ENCODE results near the gene CSAD. TPM values are rescaled to one million over a fixed set of nuclear protein-coding genes. Genes with fewer than 3 reads are reported as not detected.

Gene CSAD
- total and polyA plus RNA-seq, 2 of the 13 experiments (the other 11 are each of a cell fraction or from before 2014, with no cell fraction given), result 7.2 to 23.5 TPM

DNA sequence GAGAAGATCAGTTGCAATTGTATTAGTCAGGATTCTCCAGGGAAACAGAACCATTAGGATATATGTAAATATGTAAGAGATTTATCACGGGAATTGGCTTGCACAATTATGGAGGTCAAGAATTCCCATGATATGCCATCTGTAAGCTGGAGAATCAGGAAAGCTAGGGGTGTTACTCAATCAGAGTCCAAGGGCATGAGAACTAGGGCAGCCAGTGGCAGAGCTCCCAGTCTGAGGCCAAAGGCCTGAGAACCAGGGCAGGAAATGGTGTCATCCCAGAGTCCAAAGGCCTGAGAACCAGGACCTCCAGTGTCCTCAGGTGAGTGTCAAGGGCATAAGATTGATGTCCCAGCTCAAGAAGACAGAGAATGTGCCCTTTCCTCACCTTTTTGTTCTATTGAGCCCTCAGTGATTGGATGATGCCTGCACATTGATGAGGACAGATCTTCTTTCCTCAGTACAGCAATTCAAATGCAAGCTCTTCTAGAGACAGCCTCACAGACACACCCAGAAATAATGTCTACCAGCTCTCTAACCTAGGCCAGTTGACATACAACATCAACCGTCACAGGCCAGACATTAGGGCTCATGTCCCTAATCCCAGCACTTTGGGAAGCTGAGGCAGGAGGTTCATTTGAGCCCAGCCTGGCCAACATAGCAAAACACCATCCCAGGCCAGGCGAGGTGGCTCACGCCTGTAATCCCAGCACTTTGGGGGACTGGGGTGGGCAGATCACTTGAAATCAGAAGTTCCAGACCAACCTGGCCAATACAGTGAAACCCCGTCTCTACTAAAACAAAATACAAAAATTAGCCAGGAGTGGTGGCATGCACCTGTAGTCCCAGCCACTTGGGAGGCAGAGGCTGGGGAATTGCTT is 35.1 kb downstream of the CSAD start (continued):
- TF ChIP-seq REST (IDR thresholded peaks at IDR 0.05; ENCODE audit: borderline replicate concordance in 1 of 2, low read depth in 1 of 2, low read length in 2 of 2) (peak in 1 of 2 experiments; percentile 36; a peak in 1 of 4 replicates), ZFAT (CRISPR knock-in tag; conservative IDR thresholded peaks at IDR 0.05) (no peak), ZNF510 (CRISPR knock-in tag; IDR thresholded peaks at IDR 0.05; ENCODE audit: low read depth) (no peak), ZSCAN31 (CRISPR knock-in tag; IDR thresholded peaks at IDR 0.05; ENCODE audit: low read depth) (no peak), TAF1 (CRISPR knock-in tag; IDR thresholded peaks at IDR 0.05) (no peak), SALL1 (CRISPR knock-in tag; IDR thresholded peaks at IDR 0.05) (peak; percentile 88), KDM1A (CRISPR knock-in tag; IDR thresholded peaks at IDR 0.05) (peak; percentile 43; the same call in 1 of the 2 replicates), ZNF432 (CRISPR knock-in tag; IDR thresholded peaks at IDR 0.05; ENCODE audit: borderline replicate concordance) (no peak), SMC3 (IDR thresholded peaks at IDR 0.05; ENCODE audit: low read length) (0 out of 2 replicates have a peak, but pooled peaks have one; percentile 9)
- TF ChIP-seq, protein P1, sequence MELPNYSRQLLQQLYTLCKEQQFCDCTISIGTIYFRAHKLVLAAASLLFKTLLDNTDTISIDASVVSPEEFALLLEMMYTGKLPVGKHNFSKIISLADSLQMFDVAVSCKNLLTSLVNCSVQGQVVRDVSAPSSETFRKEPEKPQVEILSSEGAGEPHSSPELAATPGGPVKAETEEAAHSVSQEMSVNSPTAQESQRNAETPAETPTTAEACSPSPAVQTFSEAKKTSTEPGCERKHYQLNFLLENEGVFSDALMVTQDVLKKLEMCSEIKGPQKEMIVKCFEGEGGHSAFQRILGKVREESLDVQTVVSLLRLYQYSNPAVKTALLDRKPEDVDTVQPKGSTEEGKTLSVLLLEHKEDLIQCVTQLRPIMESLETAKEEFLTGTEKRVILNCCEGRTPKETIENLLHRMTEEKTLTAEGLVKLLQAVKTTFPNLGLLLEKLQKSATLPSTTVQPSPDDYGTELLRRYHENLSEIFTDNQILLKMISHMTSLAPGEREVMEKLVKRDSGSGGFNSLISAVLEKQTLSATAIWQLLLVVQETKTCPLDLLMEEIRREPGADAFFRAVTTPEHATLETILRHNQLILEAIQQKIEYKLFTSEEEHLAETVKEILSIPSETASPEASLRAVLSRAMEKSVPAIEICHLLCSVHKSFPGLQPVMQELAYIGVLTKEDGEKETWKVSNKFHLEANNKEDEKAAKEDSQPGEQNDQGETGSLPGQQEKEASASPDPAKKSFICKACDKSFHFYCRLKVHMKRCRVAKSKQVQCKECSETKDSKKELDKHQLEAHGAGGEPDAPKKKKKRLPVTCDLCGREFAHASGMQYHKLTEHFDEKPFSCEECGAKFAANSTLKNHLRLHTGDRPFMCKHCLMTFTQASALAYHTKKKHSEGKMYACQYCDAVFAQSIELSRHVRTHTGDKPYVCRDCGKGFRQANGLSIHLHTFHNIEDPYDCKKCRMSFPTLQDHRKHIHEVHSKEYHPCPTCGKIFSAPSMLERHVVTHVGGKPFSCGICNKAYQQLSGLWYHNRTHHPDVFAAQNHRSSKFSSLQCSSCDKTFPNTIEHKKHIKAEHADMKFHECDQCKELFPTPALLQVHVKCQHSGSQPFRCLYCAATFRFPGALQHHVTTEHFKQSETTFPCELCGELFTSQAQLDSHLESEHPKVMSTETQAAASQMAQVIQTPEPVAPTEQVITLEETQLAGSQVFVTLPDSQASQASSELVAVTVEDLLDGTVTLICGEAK (IDR thresholded peaks at IDR 0.05), result no peak
- TF ChIP-seq, protein P1 (CRISPR knock-in tag; IDR thresholded peaks at IDR 0.05), result no peak
- TF ChIP-seq, protein P2, sequence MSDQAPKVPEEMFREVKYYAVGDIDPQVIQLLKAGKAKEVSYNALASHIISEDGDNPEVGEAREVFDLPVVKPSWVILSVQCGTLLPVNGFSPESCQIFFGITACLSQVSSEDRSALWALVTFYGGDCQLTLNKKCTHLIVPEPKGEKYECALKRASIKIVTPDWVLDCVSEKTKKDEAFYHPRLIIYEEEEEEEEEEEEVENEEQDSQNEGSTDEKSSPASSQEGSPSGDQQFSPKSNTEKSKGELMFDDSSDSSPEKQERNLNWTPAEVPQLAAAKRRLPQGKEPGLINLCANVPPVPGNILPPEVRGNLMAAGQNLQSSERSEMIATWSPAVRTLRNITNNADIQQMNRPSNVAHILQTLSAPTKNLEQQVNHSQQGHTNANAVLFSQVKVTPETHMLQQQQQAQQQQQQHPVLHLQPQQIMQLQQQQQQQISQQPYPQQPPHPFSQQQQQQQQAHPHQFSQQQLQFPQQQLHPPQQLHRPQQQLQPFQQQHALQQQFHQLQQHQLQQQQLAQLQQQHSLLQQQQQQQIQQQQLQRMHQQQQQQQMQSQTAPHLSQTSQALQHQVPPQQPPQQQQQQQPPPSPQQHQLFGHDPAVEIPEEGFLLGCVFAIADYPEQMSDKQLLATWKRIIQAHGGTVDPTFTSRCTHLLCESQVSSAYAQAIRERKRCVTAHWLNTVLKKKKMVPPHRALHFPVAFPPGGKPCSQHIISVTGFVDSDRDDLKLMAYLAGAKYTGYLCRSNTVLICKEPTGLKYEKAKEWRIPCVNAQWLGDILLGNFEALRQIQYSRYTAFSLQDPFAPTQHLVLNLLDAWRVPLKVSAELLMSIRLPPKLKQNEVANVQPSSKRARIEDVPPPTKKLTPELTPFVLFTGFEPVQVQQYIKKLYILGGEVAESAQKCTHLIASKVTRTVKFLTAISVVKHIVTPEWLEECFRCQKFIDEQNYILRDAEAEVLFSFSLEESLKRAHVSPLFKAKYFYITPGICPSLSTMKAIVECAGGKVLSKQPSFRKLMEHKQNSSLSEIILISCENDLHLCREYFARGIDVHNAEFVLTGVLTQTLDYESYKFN (CRISPR knock-in tag; conservative IDR thresholded peaks at IDR 0.05), result peak; percentile 74

Data from HepG2 (cell line).